Mesendoderm (in vitro differentiated cells): ENCODE data around the gene MYRFL.

Experiments
- DNase-seq: peaks from one replicate; pipeline ENCODE4 v3.0.0; 2013
- H2AK5ac ChIP-seq: 2 replicates; pipeline ENCODE4 v1.6.1; 2013; ENCODE audit warnings: low read length, inconsistent platforms
- H2BK120ac ChIP-seq: 2 replicates; pipeline ENCODE4 v1.6.1; 2013; ENCODE audit warnings: low read depth, mild to moderate bottlenecking, low read length, moderate library complexity, mixed read lengths
- H2BK15ac ChIP-seq: replicated peaks from 2 replicates; pipeline ENCODE4 v1.6.1; 2013; ENCODE audit warnings: low read depth, mild to moderate bottlenecking, moderate library complexity
- H2BK5ac ChIP-seq: 2 replicates; pipeline ENCODE4 v1.6.1; 2013; ENCODE audit warnings: low read length, inconsistent platforms
- H3K18ac ChIP-seq: 2 replicates; pipeline ENCODE4 v1.6.1; 2013; ENCODE audit warnings: mild to moderate bottlenecking, low read length, mixed read lengths
- H3K23ac ChIP-seq: one replicate; pipeline ENCODE4 v1.6.1; 2013; ENCODE audit warnings: low read length
- H3K27ac ChIP-seq: 2 replicates; pipeline ENCODE4 v1.5.1; 2013; ENCODE audit warnings: low read depth, mild to moderate bottlenecking, inconsistent platforms, low read length, moderate library complexity
- H3K27me3 ChIP-seq: 2 replicates; pipeline ENCODE4 v1.6.1; 2013; ENCODE audit warnings: low read length, control low read depth, mild to moderate bottlenecking, inconsistent platforms; ENCODE audit not compliant: insufficient read depth, poor library complexity
- H3K36me3 ChIP-seq: 2 replicates; pipeline ENCODE4 v1.6.1; 2013; ENCODE audit warnings: low read length, inconsistent platforms; ENCODE audit not compliant: control insufficient read depth, insufficient read depth
- H3K4ac ChIP-seq: one replicate; pipeline ENCODE4 v1.6.1; 2013; ENCODE audit warnings: low read depth, mild to moderate bottlenecking, low read length, moderate library complexity
- H3K4me1 ChIP-seq: 2 replicates; pipeline ENCODE4 v1.6.1; 2013; ENCODE audit warnings: low read depth, low read length, inconsistent platforms; ENCODE audit not compliant: control insufficient read depth
- H3K4me2 ChIP-seq: 2 replicates; pipeline ENCODE4 v1.6.1; 2013; ENCODE audit warnings: low read length
- H3K4me3 ChIP-seq: 2 replicates; pipeline ENCODE4 v1.5.1; 2013; ENCODE audit warnings: mild to moderate bottlenecking, low read length
- H3K56ac ChIP-seq: one replicate; pipeline ENCODE4 v1.6.1; 2013; ENCODE audit warnings: low read length
- H3K79me1 ChIP-seq: 2 replicates; pipeline ENCODE4 v1.6.1; 2013; ENCODE audit warnings: low read length, inconsistent platforms
- H3K79me2 ChIP-seq: 2 replicates; pipeline ENCODE4 v1.6.1; 2013; ENCODE audit warnings: mild to moderate bottlenecking, low read length; ENCODE audit not compliant: control insufficient read depth, insufficient read depth
- H3K9ac ChIP-seq: 2 replicates; pipeline ENCODE4 v1.6.1; 2013; ENCODE audit warnings: low read length, inconsistent platforms
- H4K5ac ChIP-seq: one replicate; pipeline ENCODE4 v1.6.1; 2013; ENCODE audit warnings: low read length
- H4K8ac ChIP-seq: one replicate; pipeline ENCODE4 v1.6.1; 2013; ENCODE audit warnings: low read depth, mild to moderate bottlenecking, control low read depth, low read length, moderate library complexity
- WGBS: extraction: QIAGEN DNeasy Blood & Tissue Kit; methylation state at CpG from one replicate; pipeline ENCODE4 v1.1.7; 2013; ENCODE audit warnings: low lambda C conversion rate, missing lambda C conversion rate; ENCODE audit not compliant: insufficient coverage; ENCODE audit errors: extremely low coverage; 5-methylcytosine and 5-hydroxymethylcytosine counted together

The MYRFL gene

GRCh38 chr12:69981881-69982475 lies 157.0 kb downstream of the MYRFL start:
- no peaks in the 10 kb centered on the region for H3K27me3 ChIP-seq
- WGBS, result no CpG with 5 or more reads among the region's 5 CpGs
- no peak overlapping the region for H3K56ac ChIP-seq
- no peak overlapping the region for H2BK15ac ChIP-seq
- no peak overlapping the region for H3K18ac ChIP-seq
- no peak overlapping the region for H3K4me2 ChIP-seq
- no peaks in the 10 kb centered on the region for H3K4me1 ChIP-seq
- no peak for DNase-seq
- H3K23ac ChIP-seq, result no peak overlapping the region
- H3K4me3 ChIP-seq, result no peak overlapping the region
- no peaks in the 10 kb centered on the region for H3K79me1 ChIP-seq
- no peak overlapping the region for H3K9ac ChIP-seq
- no peak overlapping the region for H3K27ac ChIP-seq
- H4K5ac ChIP-seq, result no peak overlapping the region
- H3K4ac ChIP-seq, result no peak overlapping the region
- H2AK5ac ChIP-seq, result no peak overlapping the region
- H3K36me3 ChIP-seq, result no peaks in the 10 kb centered on the region
- no peak overlapping the region for H2BK120ac ChIP-seq
- H3K79me2 ChIP-seq, result no peaks in the 10 kb centered on the region
- H4K8ac ChIP-seq, result no peak overlapping the region
- H2BK5ac ChIP-seq, result no peak overlapping the region

- Histone ChIP-seq H3K9ac (no peak overlapping the region), H2BK120ac (no peak overlapping the region), H3K4me3 (no peak overlapping the region), H3K79me2 (no peaks in the 10 kb centered on the region), H3K18ac (no peak overlapping the region), H3K79me1 (no peaks in the 10 kb centered on the region), H3K4ac (no peak overlapping the region), H4K8ac (no peak overlapping the region), H3K4me2 (no peak overlapping the region), H3K27ac (no peak overlapping the region), H3K4me1 (no peaks in the 10 kb centered on the region), H3K36me3 (no peaks in the 10 kb centered on the region), H2BK15ac (no peak overlapping the region), H2AK5ac (no peak overlapping the region), H2BK5ac (no peak overlapping the region), H4K5ac (no peak overlapping the region), H3K27me3 (no peaks in the 10 kb centered on the region), H3K23ac (no peak overlapping the region), H3K56ac (no peak overlapping the region)
- DNase-seq, result no peak
- no CpG with 5 or more reads among the region's 7 CpGs for WGBS
These were observed 159.2 kb downstream of the MYRFL start for GRCh38 chr12:69984241-69984640.

GRCh38 chr12:69985656-69986055 lies 160.6 kb downstream of the MYRFL start:
- Histone ChIP-seq H3K4me1 (no peaks in the 10 kb centered on the region), H3K4me2 (no peak overlapping the region), H3K18ac (no peak overlapping the region), H3K9ac (no peak overlapping the region), H4K8ac (no peak overlapping the region), H3K23ac (no peak overlapping the region), H3K27ac (no peak overlapping the region), H3K56ac (no peak overlapping the region), H2BK5ac (no peak overlapping the region), H3K4ac (no peak overlapping the region), H2AK5ac (no peak overlapping the region), H3K27me3 (no peaks in the 10 kb centered on the region), H2BK120ac (no peak overlapping the region), H3K4me3 (no peak overlapping the region), H3K79me2 (no peaks in the 10 kb centered on the region), H3K79me1 (no peaks in the 10 kb centered on the region), H4K5ac (no peak overlapping the region), H3K36me3 (no peaks in the 10 kb centered on the region), H2BK15ac (no peak overlapping the region)
- DNase-seq, result peak; percentile 57
- no CpG with 5 or more reads among the region's 4 CpGs for WGBS

DNA sequence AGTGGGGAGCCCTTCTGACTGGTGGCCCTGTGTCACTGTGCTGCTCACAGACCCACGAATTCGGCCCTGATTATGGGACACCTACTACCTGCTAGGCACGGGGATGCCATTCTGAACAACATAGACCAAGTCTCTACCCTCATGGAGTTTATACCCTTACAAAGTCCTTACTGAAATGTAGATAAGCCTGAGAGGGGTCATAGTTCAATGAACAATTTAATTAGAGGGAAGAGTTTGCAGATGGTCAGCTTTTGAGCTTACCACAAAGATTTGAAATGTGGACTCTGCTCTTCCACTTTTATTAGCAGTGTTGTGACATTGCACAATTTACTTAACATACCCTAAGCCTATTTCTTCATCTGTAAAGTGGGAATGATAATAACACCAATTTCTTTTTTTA lies 161.1 kb downstream of the MYRFL start:
- Histone ChIP-seq H3K27ac (no peak overlapping the region), H2BK5ac (no peak overlapping the region), H3K79me2 (no peaks in the 10 kb centered on the region), H3K56ac (no peak overlapping the region), H3K4me2 (no peak overlapping the region), H3K36me3 (no peaks in the 10 kb centered on the region), H3K79me1 (no peaks in the 10 kb centered on the region), H3K4me3 (no peak overlapping the region), H3K4ac (no peak overlapping the region), H3K4me1 (no peaks in the 10 kb centered on the region), H2BK15ac (no peak overlapping the region), H3K23ac (no peak overlapping the region), H2BK120ac (no peak overlapping the region), H3K9ac (no peak overlapping the region), H3K27me3 (no peaks in the 10 kb centered on the region), H2AK5ac (no peak overlapping the region), H3K18ac (no peak overlapping the region), H4K5ac (no peak overlapping the region), H4K8ac (no peak overlapping the region)
- WGBS, result no CpG with 5 or more reads among the region's 3 CpGs
- no peak for DNase-seq

GRCh38 chr12:69987579-69988091 lies 162.6 kb downstream of the MYRFL start:
- Histone ChIP-seq H3K18ac (no peak overlapping the region), H3K4me1 (no peaks in the 10 kb centered on the region), H2BK15ac (no peak overlapping the region), H3K4me3 (no peak overlapping the region), H3K27me3 (no peaks in the 10 kb centered on the region), H3K9ac (no peak overlapping the region), H3K4me2 (no peak overlapping the region), H3K27ac (no peak overlapping the region), H3K56ac (no peak overlapping the region), H2BK5ac (no peak overlapping the region), H2BK120ac (no peak overlapping the region), H3K79me1 (no peaks in the 10 kb centered on the region), H3K36me3 (no peaks in the 10 kb centered on the region), H3K23ac (no peak overlapping the region), H3K79me2 (no peaks in the 10 kb centered on the region), H4K8ac (no peak overlapping the region), H3K4ac (no peak overlapping the region), H4K5ac (no peak overlapping the region), H2AK5ac (no peak overlapping the region)
- DNase-seq, result peak; percentile 73
- WGBS, result no CpG with 5 or more reads among the region's 2 CpGs
